ENCODE results near the gene KDM8. TPM values are rescaled to one million over a fixed set of nuclear protein-coding genes. Genes with fewer than 3 reads are reported as not detected.

KDM8 gene
- total RNA-seq, 1 experiment from 2014 or later, result 5.3 TPM

- Histone ChIP-seq H3K9me3 (ENCODE audit: control insufficient read depth in 1 of 2, insufficient read depth in 1 of 2, low read depth in 1 of 2, low read length in 2 of 2) (peaks cover 0 to 7% of the 10 kb centered on the region in 2 experiments; a peak in 2 of 4 replicates), H3K9me2 (ENCODE audit: insufficient read depth) (no peaks in the 10 kb centered on the region), H3K9ac (ENCODE audit: low read length) (no peak overlapping the region), H3K36me3 (ENCODE audit: control insufficient read depth in 1 of 2, insufficient read depth in 2 of 2, low read length in 2 of 2) (no peaks in the 10 kb centered on the region), H3K27ac (ENCODE audit: low read depth, low read length) (no peak overlapping the region), H3K4me1 (ENCODE audit: control insufficient read depth in 1 of 2, insufficient read depth in 2 of 2, low read length in 2 of 2) (peaks cover 4 to 46% of the 10 kb centered on the region in 2 experiments; a peak in 2 of 4 replicates), H3K79me2 (ENCODE audit: insufficient read depth, low read length) (no peaks in the 10 kb centered on the region), H4K20me1 (ENCODE audit: insufficient read depth) (no peaks in the 10 kb centered on the region), H3K4me3 (replicated peaks in 1 of 2; ENCODE audit: low read depth in 1 of 2, low read length in 2 of 2) (no peak overlapping the region), H2AFZ (ENCODE audit: low read depth, low read length, poor library complexity, severe bottlenecking) (no peak overlapping the region), H3K27me3 (ENCODE audit: insufficient read depth, low read length) (no peaks in the 10 kb centered on the region), H3K4me2 (ENCODE audit: low read length) (peak overlapping the region; percentile 50)
- TF ChIP-seq, protein P1, sequence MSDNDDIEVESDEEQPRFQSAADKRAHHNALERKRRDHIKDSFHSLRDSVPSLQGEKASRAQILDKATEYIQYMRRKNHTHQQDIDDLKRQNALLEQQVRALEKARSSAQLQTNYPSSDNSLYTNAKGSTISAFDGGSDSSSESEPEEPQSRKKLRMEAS (IDR thresholded peaks at IDR 0.05), result no peak
- no peak for TF ChIP-seq CTCF (IDR thresholded peaks at IDR 0.05 in 2 of 3, conservative IDR thresholded peaks at IDR 0.05 in 1 of 3; ENCODE audit: borderline replicate concordance in 1 of 3, insufficient read depth in 1 of 3, low read depth in 2 of 3, low read length in 2 of 3)
- TF ChIP-seq CEBPB (IDR thresholded peaks at IDR 0.05; ENCODE audit: low read depth), result no peak
- no peak for TF ChIP-seq ELF1 (IDR thresholded peaks at IDR 0.05; ENCODE audit: borderline replicate concordance, low read depth)
- TF ChIP-seq SIN3A (IDR thresholded peaks at IDR 0.05; ENCODE audit: low read depth), result no peak
- no peak for TF ChIP-seq JUND (IDR thresholded peaks at IDR 0.05)
- TF ChIP-seq CBX3 (IDR thresholded peaks at IDR 0.05; ENCODE audit: low read depth), result no peak
- no peak for TF ChIP-seq TCF7L2 (IDR thresholded peaks at IDR 0.05; ENCODE audit: borderline replicate concordance, extremely low read depth, insufficient read depth, insufficient read length)
- TF ChIP-seq ZNF274 (IDR thresholded peaks at IDR 0.05; ENCODE audit: low read depth, low read length), result no peak
- TF ChIP-seq FOSL1 (IDR thresholded peaks at IDR 0.05; ENCODE audit: low read depth), result no peak
- no peak for TF ChIP-seq ZFX (IDR thresholded peaks at IDR 0.05)
- TF ChIP-seq RAD21 (IDR thresholded peaks at IDR 0.05; ENCODE audit: low read depth), result no peak
- TF ChIP-seq SRF (IDR thresholded peaks at IDR 0.05; ENCODE audit: low read depth), result no peak
- TF ChIP-seq ZBTB33 (IDR thresholded peaks at IDR 0.05; ENCODE audit: extremely low read depth, insufficient replicate concordance, low read length), result no peak
- TF ChIP-seq YY1 (IDR thresholded peaks at IDR 0.05; ENCODE audit: extremely low read depth, insufficient replicate concordance, low read depth, low read length), result no peak
- TF ChIP-seq EGR1 (IDR thresholded peaks at IDR 0.05; ENCODE audit: low read depth), result no peak
- TF ChIP-seq POLR2A (IDR thresholded peaks at IDR 0.05; ENCODE audit: borderline replicate concordance, extremely low read depth, insufficient read depth, insufficient read length), result no peak
- TF ChIP-seq EZH2 (IDR thresholded peaks at IDR 0.05), result no peak
- intact Hi-C loops (cut with micrococcal nuclease), result no loop called here
- RAD21 ChIA-PET (ENCODE audit: low non-redundant PET in 1 of 2, low total read pairs in 2 of 2, uncharacterized antibody in 2 of 2, unreplicated experiment in 2 of 2), result no interaction called here
- CTCF ChIA-PET, result no interaction called here
- DNase-seq (ENCODE audit: low read depth, low spot score) (no peak), ATAC-seq (peak; percentile 41)
- BruUV-seq (replicated peaks), result no TSS peak
- POLR2A ChIA-PET, result no interaction called here
Measured at GRCh38 chr16:27174798-27175197, 28.5 kb upstream of the KDM8 start.

Data from HCT116 (cell line).